ENCODE data around the gene PXYLP1.

The PXYLP1 gene

DNA sequence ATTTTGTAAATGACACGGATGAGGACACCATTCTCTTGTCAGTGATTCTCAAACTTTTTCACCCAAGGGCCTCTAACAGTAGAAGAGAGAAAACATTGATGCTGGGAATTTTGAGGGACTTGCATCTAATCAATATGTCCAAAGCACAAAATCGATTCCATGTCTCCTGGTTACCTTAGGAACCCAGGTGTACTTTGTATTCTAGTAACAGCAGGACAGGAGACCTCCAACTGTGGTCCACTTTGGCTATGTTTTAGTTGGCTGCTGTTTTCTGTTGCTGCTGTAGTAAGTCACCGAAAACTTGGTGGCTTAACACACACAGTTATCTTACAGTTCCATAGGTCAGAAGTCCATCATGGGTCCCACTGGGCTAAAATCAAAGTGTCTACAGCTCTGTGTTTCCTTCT is 112.2 kb downstream of the PXYLP1 start:
- no peak overlapping the region for H3K4me3 ChIP-seq (ENCODE audit: low read depth, low read length)
- TF ChIP-seq, protein P1, sequence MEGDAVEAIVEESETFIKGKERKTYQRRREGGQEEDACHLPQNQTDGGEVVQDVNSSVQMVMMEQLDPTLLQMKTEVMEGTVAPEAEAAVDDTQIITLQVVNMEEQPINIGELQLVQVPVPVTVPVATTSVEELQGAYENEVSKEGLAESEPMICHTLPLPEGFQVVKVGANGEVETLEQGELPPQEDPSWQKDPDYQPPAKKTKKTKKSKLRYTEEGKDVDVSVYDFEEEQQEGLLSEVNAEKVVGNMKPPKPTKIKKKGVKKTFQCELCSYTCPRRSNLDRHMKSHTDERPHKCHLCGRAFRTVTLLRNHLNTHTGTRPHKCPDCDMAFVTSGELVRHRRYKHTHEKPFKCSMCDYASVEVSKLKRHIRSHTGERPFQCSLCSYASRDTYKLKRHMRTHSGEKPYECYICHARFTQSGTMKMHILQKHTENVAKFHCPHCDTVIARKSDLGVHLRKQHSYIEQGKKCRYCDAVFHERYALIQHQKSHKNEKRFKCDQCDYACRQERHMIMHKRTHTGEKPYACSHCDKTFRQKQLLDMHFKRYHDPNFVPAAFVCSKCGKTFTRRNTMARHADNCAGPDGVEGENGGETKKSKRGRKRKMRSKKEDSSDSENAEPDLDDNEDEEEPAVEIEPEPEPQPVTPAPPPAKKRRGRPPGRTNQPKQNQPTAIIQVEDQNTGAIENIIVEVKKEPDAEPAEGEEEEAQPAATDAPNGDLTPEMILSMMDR (IDR thresholded peaks at IDR 0.05; ENCODE audit: control insufficient read depth, extremely low read depth, insufficient read depth) = no peak
- DNase-seq (ENCODE audit: low read depth) = no peak
